GM11168 (cell line): ENCODE results near the gene ITFG2.
"Not testable (repeated sequence)": the region's sequence is repeated elsewhere in the genome, so short reads cannot be mapped to it uniquely, and the experiment has no call there.

Experiments
- in situ Hi-C: fragments of 300-500 bp; cut with MboI; formaldehyde crosslinking; loops from one replicate; pipeline ENCODE4 v1.12.0; 2022; ENCODE audit warnings: low sequenced_read_pairs; ENCODE audit not compliant: unreplicated experiment

ITFG2 gene

GRCh38 chr12:2857576-2857975 lies 45.1 kb downstream of the ITFG2 start:
- in situ Hi-C loops = no loop called here

- in situ Hi-C loops = no loop called here
These were observed 45.9 kb downstream of the ITFG2 start for GRCh38 chr12:2858334-2858733.

- in situ Hi-C loops = no loop called here
These were observed 46.5 kb downstream of the ITFG2 start for GRCh38 chr12:2858944-2859421.

- in situ Hi-C loops = no loop called here
These were observed 47.7 kb downstream of the ITFG2 start for GRCh38 chr12:2860170-2860569.

- in situ Hi-C loops = no loop called here
These were observed 50.4 kb downstream of the ITFG2 start for GRCh38 chr12:2862876-2863275.

GRCh38 chr12:2863402-2863801 lies 50.9 kb downstream of the ITFG2 start:
- in situ Hi-C loops = not testable (repeated sequence)

GRCh38 chr12:2864198-2864597 lies 51.7 kb downstream of the ITFG2 start:
- in situ Hi-C loops = no loop called here

GRCh38 chr12:2868986-2869632 lies 56.6 kb downstream of the ITFG2 start:
- in situ Hi-C loops = not testable (repeated sequence)
